Prostate gland (tissue), 2 donors: ENCODE results near the gene STAB2. TPM values are rescaled to one million over a fixed set of nuclear protein-coding genes. Genes with fewer than 3 reads are reported as not detected.

Experiments used
- DNase-seq: peaks from one replicate; pipeline ENCODE4 v3.0.0-alpha.2; 2019; ENCODE audit warnings: low spot score
- H3K27ac ChIP-seq, 2 donors: fragments of 200-600 bp; sonication (generic); 2 replicates each; pipeline ENCODE4 v1.5.1; 2017 to 2019
- H3K27me3 ChIP-seq: fragments of 200-600 bp; sonication (generic); replicated peaks from 2 replicates; pipeline ENCODE4 v1.5.1; 2019; ENCODE audit not compliant: insufficient read depth
- H3K36me3 ChIP-seq, 2 donors: fragments of 200-600 bp; sonication (generic); 1 replicate in 1 of 2; 2 replicates in 1 of 2; pipeline versions ENCODE4 v1.5.1 to v1.8.1; 2017 to 2019
- H3K4me1 ChIP-seq: fragments of 200-600 bp; sonication (generic); replicated peaks from 2 replicates; pipeline ENCODE4 v1.5.1; 2019
- H3K4me3 ChIP-seq, 2 donors: fragments of 200-600 bp; sonication (generic); 2 replicates each; pipeline ENCODE4 v1.5.1; 2017 to 2019
- H3K9me3 ChIP-seq: fragments of 200-600 bp; sonication (generic); 2 replicates; pipeline ENCODE4 v1.5.1; 2017
- POLR2A ChIP-seq: fragments of 450-650 bp; IDR thresholded peaks from one replicate; pipeline ENCODE4 v1.6.1; 2016; ENCODE audit warnings: antibody characterized with exemption, mild to moderate bottlenecking
- POLR2AphosphoS5 ChIP-seq: sonication (generic); formaldehyde crosslinking; IDR thresholded peaks from one replicate; pipeline ENCODE4 v1.6.1; 2017; ENCODE audit warnings: antibody characterized with exemption
- WGBS: methylation state at CpG from one replicate; pipeline ENCODE4 v1.1.5; 2018; 5-methylcytosine and 5-hydroxymethylcytosine counted together
- intact Hi-C: fragments of 100-400 bp; cut with DNase I; formaldehyde crosslinking; loops from one replicate; pipeline ENCODE4 v1.14.2; 2022
- total RNA-seq, 2 donors: library from RNA; depleted of rRNA; stranded (reverse); fragments of >200 nt; gene quantifications; one replicate each; pipeline ENCODE4 v1.1.0, GENCODE V29; 2016
- TF ChIP-seq, protein P1 (sequence below), 4 experiments: fragments of 200-600 bp in 2 of 4; fragments of 450-650 bp in 2 of 4; sonication (generic) in 2 of 4; IDR thresholded peaks; 1 replicate in 3 of 4; 2 replicates in 1 of 4; pipeline ENCODE4 v1.5.1; 2016 to 2019; ENCODE audit warnings: antibody characterized with exemption in 4 of 4, mild to moderate bottlenecking in 2 of 4, moderate library complexity in 2 of 4

Gene STAB2
- total RNA-seq, 2 donors from 2014 or later = 0.62 TPM; not detected in 1

DNA sequence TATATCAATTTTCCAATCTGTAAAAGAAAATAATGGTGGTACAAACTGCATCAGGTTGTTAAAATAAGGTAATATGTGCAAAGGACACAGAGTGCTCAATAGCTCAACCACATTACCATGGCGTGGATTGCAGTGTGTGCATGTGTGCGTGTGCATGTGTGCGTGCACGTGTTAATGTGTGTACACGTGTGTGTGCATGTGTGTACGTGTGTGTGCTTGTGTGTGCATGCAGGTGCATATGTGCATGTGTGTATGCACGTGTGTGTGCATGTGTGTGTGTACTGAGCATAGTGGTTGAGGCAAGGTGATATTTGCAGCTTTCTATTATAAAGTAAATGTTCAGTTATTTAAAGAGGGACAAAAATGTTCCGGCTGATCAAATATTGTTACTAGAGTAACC, 138.3 kb downstream of the STAB2 start:
- DNase-seq = no peak
- Histone ChIP-seq H3K36me3 (no peaks in the 10 kb centered on the region), H3K4me1 (peaks cover 3% of the 10 kb centered on the region), H3K27ac (no peak overlapping the region), H3K4me3 (no peak overlapping the region), H3K9me3 (no peaks in the 10 kb centered on the region), H3K27me3 (no peaks in the 10 kb centered on the region)
- intact Hi-C loops = no loop called here
- 76% methylated on average over 8 of the region's 8 CpGs for WGBS
- TF ChIP-seq POLR2AphosphoS5 (no peak), POLR2A (no peak)
- TF ChIP-seq, protein P1, sequence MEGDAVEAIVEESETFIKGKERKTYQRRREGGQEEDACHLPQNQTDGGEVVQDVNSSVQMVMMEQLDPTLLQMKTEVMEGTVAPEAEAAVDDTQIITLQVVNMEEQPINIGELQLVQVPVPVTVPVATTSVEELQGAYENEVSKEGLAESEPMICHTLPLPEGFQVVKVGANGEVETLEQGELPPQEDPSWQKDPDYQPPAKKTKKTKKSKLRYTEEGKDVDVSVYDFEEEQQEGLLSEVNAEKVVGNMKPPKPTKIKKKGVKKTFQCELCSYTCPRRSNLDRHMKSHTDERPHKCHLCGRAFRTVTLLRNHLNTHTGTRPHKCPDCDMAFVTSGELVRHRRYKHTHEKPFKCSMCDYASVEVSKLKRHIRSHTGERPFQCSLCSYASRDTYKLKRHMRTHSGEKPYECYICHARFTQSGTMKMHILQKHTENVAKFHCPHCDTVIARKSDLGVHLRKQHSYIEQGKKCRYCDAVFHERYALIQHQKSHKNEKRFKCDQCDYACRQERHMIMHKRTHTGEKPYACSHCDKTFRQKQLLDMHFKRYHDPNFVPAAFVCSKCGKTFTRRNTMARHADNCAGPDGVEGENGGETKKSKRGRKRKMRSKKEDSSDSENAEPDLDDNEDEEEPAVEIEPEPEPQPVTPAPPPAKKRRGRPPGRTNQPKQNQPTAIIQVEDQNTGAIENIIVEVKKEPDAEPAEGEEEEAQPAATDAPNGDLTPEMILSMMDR (IDR thresholded peaks at IDR 0.05) = no peak

DNA sequence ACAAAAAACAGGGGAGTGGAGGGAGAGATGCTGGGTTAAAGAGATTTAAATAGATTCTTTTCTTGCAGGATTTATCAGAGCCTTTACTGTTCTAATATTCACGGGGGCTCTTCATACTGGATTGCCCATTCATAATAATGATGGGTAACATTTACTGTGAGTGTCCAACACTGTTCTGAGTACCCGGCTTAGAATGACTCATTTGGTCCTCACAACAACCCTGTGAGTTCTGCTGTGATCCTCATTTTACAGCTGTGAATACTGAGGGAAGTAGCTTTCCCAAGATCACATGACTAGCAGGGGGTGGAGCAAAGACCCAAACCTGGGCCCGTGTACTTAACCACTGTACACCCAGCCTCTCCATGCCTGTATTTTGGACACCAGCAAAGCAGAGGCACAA, 140.6 kb downstream of the STAB2 start:
- 71% methylated on average over 3 of the region's 3 CpGs for WGBS
- intact Hi-C loops = no loop called here

DNA sequence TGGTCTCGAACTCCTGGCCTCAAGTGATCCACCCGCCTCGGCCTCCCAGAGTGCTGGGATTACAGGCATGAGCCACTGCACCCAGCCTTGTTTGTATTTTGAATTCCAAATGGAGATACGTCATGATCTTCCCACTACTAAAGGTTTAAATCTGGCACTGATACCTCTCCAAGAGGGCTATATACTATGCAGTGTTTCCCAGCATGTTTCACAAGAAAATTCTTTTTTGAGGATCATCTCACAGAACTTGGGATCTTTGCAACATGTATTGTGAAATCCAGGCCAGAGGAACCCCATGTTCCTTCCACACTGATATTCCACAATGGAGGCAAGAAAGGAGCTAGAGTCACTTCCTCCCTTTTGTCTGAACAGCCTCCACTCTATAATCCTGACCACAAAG, 141.2 kb downstream of the STAB2 start:
- 90% methylated on average over 4 of the region's 4 CpGs for WGBS
- peaks cover 3% of the 10 kb centered on the region for H3K4me1 ChIP-seq
- no peak overlapping the region for H3K4me3 ChIP-seq
- intact Hi-C loops = no loop called here
- H3K27me3 ChIP-seq = no peaks in the 10 kb centered on the region
- no peak for DNase-seq
- no peaks in the 10 kb centered on the region for H3K36me3 ChIP-seq
- H3K9me3 ChIP-seq = no peaks in the 10 kb centered on the region
- TF ChIP-seq POLR2AphosphoS5 (no peak), POLR2A (no peak)
- TF ChIP-seq, protein P1 (IDR thresholded peaks at IDR 0.05) = no peak
- no peak overlapping the region for H3K27ac ChIP-seq

More for the DNA sequence above, 140.6 kb downstream of the STAB2 start:
- Histone ChIP-seq H3K4me1 (peaks cover 3% of the 10 kb centered on the region), H3K36me3 (no peaks in the 10 kb centered on the region), H3K4me3 (no peak overlapping the region), H3K9me3 (no peaks in the 10 kb centered on the region), H3K27ac (no peak overlapping the region), H3K27me3 (no peaks in the 10 kb centered on the region)
- TF ChIP-seq, protein P1 (IDR thresholded peaks at IDR 0.05) = no peak
- TF ChIP-seq POLR2AphosphoS5 = no peak
- TF ChIP-seq POLR2A = no peak
- no peak for DNase-seq

DNA sequence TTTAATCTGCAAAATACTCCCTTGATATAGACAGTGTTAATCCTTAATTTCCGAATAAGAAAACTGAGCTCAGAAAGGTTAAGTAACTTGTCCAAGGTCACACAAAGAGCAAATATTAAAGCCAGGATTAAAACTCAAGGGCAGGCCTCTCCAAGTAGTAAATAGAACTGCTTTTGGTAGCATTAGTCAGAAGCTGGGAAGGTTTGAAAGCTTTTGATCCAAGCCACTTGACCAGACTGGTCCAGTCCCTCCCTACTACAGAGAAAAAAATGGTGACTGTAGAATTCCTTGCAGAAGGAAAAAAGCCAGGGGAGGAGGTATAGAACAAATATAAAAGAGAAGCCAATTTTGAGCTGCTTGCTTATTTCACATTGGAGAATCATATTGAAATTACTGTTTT, 142.4 kb downstream of the STAB2 start:
- intact Hi-C loops = no loop called here
- Histone ChIP-seq H3K27ac (no peak overlapping the region), H3K9me3 (no peaks in the 10 kb centered on the region), H3K36me3 (no peaks in the 10 kb centered on the region), H3K27me3 (no peaks in the 10 kb centered on the region), H3K4me1 (peaks cover 3% of the 10 kb centered on the region), H3K4me3 (no peak overlapping the region)
- TF ChIP-seq POLR2A = no peak
- TF ChIP-seq, protein P1 (IDR thresholded peaks at IDR 0.05) = no peak
- TF ChIP-seq POLR2AphosphoS5 = no peak
- WGBS = 93% methylated on average over 1 of the region's 1 CpG
- DNase-seq = no peak

DNA sequence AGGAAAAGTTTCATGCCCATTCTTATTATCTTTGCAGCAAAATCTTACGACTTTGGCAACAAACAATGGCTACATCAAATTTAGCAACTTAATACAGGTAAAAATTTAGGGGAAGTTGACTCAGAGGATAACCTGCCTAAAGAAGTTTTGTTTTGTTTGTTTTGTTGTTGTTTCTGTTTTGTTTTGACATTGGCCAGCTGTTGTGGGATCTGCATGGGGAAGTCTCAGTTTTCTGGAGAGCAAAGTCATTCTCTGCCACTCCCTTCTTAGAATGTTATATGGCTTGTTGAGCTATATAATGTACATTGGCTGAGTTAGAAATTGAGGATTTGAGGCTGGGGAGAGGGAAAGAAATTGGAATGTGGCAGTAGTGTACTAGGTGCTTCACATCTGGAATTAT, 144.5 kb downstream of the STAB2 start:
- intact Hi-C loops = no loop called here
- Histone ChIP-seq H3K27ac (no peak overlapping the region), H3K4me3 (no peak overlapping the region), H3K4me1 (no peaks in the 10 kb centered on the region), H3K27me3 (no peaks in the 10 kb centered on the region), H3K9me3 (no peaks in the 10 kb centered on the region), H3K36me3 (no peaks in the 10 kb centered on the region)
- WGBS = 90% methylated on average over 1 of the region's 1 CpG
- TF ChIP-seq POLR2A = no peak
- no peak for TF ChIP-seq POLR2AphosphoS5
- TF ChIP-seq, protein P1 (IDR thresholded peaks at IDR 0.05) = no peak
- no peak for DNase-seq
